Nephron (organoid): ENCODE results near the gene VAC14.

Source experiments
- H3K27ac Mint-ChIP-seq, 3 experiments: 2 replicates each; pipeline ENCODE4 v1.8.0; 2020; ENCODE audit warnings: mixed read lengths in 3 of 3, mild to moderate bottlenecking in 2 of 3, moderate library complexity in 1 of 3
- H3K27me3 Mint-ChIP-seq: 2 replicates; pipeline ENCODE4 v1.8.0; 2021; ENCODE audit warnings: low read depth, mild to moderate bottlenecking, moderate library complexity, mixed read lengths
- H3K36me3 Mint-ChIP-seq: 2 replicates; pipeline ENCODE4 v1.8.0; 2020; ENCODE audit warnings: low read depth, mixed read lengths
- H3K4me1 Mint-ChIP-seq: 2 replicates; pipeline ENCODE4 v1.8.0; 2020; ENCODE audit warnings: mixed read lengths
- H3K4me3 Mint-ChIP-seq, 3 experiments: 2 replicates each; pipeline ENCODE4 v1.8.0; 2020; ENCODE audit warnings: mild to moderate bottlenecking in 3 of 3, mixed read lengths in 3 of 3, moderate library complexity in 2 of 3
- H3K9me3 Mint-ChIP-seq: 2 replicates; pipeline ENCODE4 v1.8.0; 2020; ENCODE audit warnings: mixed read lengths
- CTCF ChIP-seq, 3 experiments: fragments of 200-600 bp; sonication (generic); IDR thresholded peaks; one replicate each; pipeline ENCODE4 v1.5.0; 2021; ENCODE audit warnings: antibody characterized with exemption in 3 of 3; ENCODE audit not compliant: unreplicated experiment in 3 of 3

Gene VAC14

GRCh38 chr16:70709942-70710341 lies 91.0 kb downstream of the VAC14 start:
- Mint-ChIP-seq H3K4me1 (peaks cover 85% of the 10 kb centered on the region), H3K36me3 (peaks cover 4% of the 10 kb centered on the region), H3K27me3 (no peaks in the 10 kb centered on the region), H3K9me3 (no peaks in the 10 kb centered on the region), H3K27ac (peak overlapping the region in 2 of 3 experiments; percentile 88 to 100), H3K4me3 (no peak overlapping the region)
- no peak for TF ChIP-seq CTCF (IDR thresholded peaks at IDR 0.05; ENCODE audit: unreplicated experiment in 3 of 3)

GRCh38 chr16:70709457-70709856 lies 91.5 kb downstream of the VAC14 start:
- no peaks in the 10 kb centered on the region for H3K27me3 Mint-ChIP-seq
- no peak overlapping the region for H3K4me3 Mint-ChIP-seq
- no peak for TF ChIP-seq CTCF (IDR thresholded peaks at IDR 0.05; ENCODE audit: unreplicated experiment in 3 of 3)
- H3K27ac Mint-ChIP-seq = peak overlapping the region in 2 of 3 experiments; percentile 89 to 97
- peaks cover 4% of the 10 kb centered on the region for H3K36me3 Mint-ChIP-seq
- no peaks in the 10 kb centered on the region for H3K9me3 Mint-ChIP-seq
- peaks cover 85% of the 10 kb centered on the region for H3K4me1 Mint-ChIP-seq

GRCh38 chr16:70708366-70709246 lies 92.4 kb downstream of the VAC14 start:
- Mint-ChIP-seq H3K27ac (peak overlapping the region; percentile 85 to 97 (median 89)), H3K9me3 (no peaks in the 10 kb centered on the region), H3K4me3 (peak overlapping the region in 2 of 3 experiments; percentile 16 to 27), H3K36me3 (peaks cover 4% of the 10 kb centered on the region), H3K27me3 (no peaks in the 10 kb centered on the region), H3K4me1 (peaks cover 85% of the 10 kb centered on the region)
- TF ChIP-seq CTCF (IDR thresholded peaks at IDR 0.05; ENCODE audit: unreplicated experiment in 3 of 3) = no peak

- H3K27ac Mint-ChIP-seq = peak overlapping the region; percentile 76 to 97 (median 89)
- peaks cover 4% of the 10 kb centered on the region for H3K36me3 Mint-ChIP-seq
- peaks cover 85% of the 10 kb centered on the region for H3K4me1 Mint-ChIP-seq
- no peaks in the 10 kb centered on the region for H3K9me3 Mint-ChIP-seq
- TF ChIP-seq CTCF (IDR thresholded peaks at IDR 0.05; ENCODE audit: unreplicated experiment in 3 of 3) = no peak
- peak overlapping the region in 2 of 3 experiments; percentile 8 to 57 for H3K4me3 Mint-ChIP-seq
- no peaks in the 10 kb centered on the region for H3K27me3 Mint-ChIP-seq
Observed at GRCh38 chr16:70706948-70707465, 94.0 kb downstream of the VAC14 start.

- Mint-ChIP-seq H3K4me1 (peaks cover 85% of the 10 kb centered on the region), H3K27me3 (peaks cover 4% of the 10 kb centered on the region), H3K9me3 (no peaks in the 10 kb centered on the region), H3K27ac (peak overlapping the region; percentile 54 to 89 (median 81)), H3K36me3 (no peaks in the 10 kb centered on the region), H3K4me3 (no peak overlapping the region)
- no peak for TF ChIP-seq CTCF (IDR thresholded peaks at IDR 0.05; ENCODE audit: unreplicated experiment in 3 of 3)
Observed at GRCh38 chr16:70705056-70705455, 95.9 kb downstream of the VAC14 start.
